HG03064 (cell line): ENCODE data around the gene SELENOV.
"Not testable (repeated sequence)": the region's sequence is repeated elsewhere in the genome, so short reads cannot be mapped to it uniquely, and the experiment has no call there.

Source experiments
- ATAC-seq: cut with Tn5 transposase; IDR thresholded peaks from one replicate; pipeline ENCODE4 v1.9.1; 2021; ENCODE audit warnings: low read depth; ENCODE audit not compliant: unreplicated experiment

The SELENOV gene, protein sequence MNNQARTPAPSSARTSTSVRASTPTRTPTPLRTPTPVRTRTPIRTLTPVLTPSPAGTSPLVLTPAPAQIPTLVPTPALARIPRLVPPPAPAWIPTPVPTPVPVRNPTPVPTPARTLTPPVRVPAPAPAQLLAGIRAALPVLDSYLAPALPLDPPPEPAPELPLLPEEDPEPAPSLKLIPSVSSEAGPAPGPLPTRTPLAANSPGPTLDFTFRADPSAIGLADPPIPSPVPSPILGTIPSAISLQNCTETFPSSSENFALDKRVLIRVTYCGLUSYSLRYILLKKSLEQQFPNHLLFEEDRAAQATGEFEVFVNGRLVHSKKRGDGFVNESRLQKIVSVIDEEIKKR

DNA sequence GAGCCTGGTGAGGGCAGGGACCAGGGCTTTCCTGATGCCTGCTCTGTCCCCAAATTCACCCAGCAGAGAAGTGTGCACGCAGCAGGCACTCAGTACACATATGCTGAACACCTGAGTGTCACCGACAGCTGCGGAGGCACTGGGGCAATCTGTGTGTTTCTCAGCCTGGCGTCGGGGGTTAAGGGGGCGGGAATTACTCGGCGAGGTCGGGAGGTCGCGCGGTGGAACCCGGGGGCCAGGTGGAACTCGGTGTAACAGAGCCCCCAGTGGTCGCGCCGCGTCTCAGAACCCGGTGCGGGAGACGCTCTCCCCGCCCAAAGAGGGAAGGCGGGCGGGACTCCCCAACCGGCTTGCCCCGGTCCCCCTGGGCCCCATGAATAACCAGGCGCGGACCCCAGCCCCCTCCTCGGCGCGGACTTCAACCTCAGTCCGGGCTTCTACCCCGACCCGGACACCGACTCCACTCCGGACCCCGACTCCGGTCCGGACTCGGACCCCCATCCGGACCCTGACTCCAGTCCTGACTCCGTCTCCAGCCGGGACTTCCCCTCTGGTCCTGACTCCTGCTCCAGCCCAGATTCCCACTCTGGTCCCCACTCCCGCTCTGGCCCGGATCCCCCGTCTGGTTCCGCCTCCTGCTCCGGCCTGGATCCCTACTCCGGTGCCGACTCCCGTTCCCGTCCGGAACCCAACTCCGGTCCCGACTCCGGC lies at the start of gene SELENOV:
Gene SELENOV (plus strand): TSS at position 300 of the 711 bp plus-strand sequence. CDS start 74 bp downstream, at position 374.
- no peak for ATAC-seq

DNA sequence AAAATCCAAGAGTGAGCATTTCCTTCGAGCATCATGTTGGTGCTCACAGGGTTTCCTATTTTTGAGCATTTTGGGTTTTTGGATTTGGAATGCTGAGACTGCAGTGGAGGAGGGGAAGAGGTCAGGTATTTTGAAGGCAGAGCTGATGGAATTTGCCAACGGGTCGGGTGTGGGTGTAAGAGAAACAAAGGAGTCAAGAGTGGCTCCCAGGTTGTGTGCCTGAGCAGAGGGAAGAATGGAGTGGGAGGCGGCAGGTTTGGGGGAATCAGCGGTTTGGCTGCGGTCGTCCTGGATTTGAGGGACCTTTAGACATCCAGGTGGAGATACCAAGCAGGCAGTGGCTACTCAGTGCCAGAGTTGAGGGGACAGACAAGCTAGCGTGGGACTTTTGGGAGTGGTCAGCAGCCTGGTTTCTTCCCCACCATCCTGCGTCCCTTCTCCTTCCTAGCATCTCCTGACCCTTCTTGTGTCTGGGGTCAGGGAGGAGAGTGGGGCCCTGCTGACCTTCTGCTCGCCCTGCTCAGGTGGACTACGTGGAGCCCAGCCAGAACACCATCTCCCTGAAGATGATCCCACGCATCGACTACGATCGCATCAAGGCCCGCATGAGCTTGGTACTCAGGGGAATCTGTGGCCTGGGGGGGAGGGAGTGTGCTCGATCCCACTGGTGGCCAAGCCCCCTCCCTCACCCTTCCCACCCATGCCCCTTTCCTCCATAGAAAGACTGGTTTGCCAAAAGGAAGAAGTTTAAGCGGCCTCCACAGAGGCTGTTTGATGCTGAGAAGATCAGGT lies 48.8 kb upstream of the SELENOV start:
- no peak for ATAC-seq

DNA sequence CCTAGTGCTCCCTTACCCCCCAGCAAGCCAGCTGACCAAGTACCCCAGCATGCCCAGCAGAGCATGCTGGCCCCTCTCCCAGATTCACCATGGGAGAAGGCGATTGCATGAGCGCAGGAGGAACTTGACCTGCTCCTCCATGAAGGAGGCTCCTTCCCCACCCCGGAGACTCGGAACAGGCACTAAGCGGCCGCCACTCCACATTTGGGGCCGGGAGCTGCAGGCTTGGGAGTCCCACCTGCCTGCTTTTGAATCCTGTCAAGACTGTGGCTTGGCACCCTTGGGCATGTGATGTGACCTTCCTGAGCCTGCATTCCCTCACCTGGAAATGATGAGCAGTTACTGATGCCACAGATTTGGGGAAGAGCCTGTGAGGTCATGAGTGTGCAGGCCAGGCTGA lies 47.0 kb upstream of the SELENOV start:
- no peak for ATAC-seq

DNA sequence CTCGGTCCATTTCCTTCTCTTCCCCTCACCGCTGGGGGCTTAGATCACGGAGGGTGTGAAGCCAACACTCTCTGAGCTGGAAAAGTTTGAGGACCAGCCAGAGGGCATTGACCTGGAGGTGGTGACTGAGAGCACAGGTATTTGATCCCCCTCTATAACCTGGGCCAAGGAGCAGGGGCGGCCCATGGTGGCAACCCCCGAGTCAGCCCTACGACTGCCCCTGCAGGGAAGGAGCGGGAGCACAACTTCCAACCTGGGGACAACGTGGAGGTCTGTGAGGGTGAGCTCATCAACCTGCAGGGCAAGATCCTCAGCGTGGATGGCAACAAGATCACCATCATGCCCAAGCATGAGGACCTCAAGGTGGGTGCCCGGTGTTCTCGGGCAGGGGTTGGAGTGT lies 45.9 kb upstream of the SELENOV start:
- no peak for ATAC-seq

DNA sequence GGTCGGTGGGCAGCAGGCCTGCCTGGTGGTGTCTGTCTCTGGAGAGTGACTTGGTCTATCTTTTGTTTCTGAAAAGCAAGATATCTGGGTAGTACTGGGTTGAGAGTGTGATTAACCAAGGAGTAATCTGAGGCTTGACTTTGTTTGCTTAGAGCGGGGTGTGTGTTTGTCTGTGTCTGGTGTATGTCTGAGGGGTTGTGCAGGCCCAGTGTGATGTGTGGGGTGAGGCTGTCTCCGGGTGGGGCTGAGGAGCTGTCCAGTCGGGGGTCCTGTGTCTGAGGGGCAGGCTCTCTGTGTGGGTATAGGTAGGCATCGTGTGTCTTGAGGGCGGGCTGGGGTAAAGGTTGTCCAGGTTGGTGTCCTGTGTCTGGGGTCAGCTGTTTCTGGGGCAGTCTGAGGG lies 45.4 kb upstream of the SELENOV start:
- no peak for ATAC-seq

DNA sequence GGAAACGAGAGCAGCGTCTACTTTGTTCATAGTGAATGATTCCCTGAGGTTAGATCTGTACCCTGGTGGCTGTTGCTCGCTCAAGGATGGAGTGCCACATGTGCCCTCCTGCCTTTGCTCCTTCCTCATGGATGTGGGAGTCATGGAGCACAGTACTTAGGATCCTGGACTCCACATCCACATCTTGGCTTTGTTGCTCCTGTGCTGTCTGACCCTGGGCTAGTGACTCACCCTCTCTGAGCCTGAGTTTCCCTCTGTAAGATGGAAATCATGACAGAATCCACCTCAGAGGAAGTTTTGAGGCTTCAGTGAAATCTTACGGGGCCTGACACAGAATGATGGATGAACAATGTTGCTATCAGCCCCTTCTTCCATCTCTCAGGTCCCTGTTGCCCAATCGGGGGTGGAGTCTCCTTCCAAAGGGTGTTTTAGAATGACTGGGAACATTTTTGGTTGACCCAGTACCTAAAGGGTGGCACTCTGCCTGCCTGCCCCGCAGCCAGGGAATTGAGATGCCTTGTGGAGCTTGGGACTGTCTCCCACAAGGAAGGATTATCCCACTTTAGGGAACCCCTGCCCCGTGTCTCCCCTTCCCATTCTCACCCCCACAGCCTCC lies 44.1 kb upstream of the SELENOV start:
- ATAC-seq = no peak

DNA sequence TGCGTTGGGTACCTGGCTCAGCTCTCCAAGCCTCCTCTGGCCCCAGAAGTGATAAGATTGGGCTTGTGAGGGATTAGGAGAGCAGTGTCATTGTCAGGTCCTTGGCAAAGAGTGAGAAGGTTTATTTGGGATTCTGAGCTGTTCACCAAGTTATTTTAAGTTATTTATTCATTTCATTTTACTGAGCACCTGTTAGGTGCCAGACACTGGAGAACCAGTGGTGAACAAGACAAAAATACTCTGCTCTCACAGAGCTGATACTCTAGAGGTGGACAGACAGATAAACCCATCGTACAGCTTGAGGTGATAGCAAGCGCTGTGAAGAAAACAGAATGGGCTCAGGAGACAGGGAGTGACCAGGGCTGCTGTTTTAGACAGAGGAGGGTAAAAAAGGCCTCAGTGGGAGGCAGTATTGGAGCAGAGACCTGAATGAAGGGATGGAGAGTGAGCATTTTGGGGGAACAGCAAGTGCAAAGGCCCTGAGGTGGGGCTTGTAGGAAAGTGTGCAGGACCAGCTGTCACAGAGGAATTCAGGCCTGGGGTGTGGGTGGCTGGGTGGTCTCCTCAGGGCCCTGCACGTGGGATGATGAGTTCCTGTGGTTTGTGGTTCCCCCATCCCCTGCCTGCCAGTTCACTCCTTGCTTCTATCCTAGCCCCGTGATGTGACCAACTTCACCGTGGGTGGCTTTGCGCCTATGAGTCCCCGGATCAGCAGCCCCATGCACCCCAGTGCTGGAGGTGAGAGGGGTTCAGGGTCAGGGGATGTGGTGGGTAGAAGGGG lies 43.0 kb upstream of the SELENOV start:
- ATAC-seq = no peak

DNA sequence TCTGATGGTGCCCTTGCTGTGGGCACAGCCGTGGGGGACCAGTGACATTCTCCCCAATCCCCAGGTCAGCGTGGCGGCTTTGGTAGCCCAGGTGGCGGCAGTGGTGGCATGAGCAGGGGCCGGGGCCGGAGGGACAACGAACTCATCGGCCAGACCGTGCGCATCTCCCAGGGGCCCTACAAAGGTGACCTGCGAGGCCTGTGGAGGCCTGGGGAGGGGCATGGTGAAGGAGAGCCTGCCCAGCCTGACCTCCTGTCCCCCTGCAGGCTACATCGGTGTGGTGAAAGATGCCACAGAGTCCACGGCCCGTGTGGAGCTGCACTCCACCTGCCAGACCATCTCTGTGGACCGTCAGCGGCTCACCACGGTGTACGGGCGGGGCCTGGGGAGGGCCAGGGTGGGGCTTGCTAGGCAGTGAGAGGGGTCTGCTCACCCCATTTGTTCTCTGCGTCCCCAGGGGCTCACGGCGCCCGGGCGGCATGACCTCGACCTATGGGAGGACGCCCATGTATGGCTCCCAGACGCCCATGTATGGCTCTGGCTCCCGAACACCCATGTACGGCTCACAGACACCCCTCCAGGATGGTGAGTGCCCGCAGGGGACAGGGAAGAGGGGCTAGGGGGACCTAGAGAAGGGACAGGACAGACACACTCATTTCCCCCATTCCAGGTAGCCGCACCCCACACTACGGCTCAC lies 42.0 kb upstream of the SELENOV start:
- ATAC-seq = no peak

DNA sequence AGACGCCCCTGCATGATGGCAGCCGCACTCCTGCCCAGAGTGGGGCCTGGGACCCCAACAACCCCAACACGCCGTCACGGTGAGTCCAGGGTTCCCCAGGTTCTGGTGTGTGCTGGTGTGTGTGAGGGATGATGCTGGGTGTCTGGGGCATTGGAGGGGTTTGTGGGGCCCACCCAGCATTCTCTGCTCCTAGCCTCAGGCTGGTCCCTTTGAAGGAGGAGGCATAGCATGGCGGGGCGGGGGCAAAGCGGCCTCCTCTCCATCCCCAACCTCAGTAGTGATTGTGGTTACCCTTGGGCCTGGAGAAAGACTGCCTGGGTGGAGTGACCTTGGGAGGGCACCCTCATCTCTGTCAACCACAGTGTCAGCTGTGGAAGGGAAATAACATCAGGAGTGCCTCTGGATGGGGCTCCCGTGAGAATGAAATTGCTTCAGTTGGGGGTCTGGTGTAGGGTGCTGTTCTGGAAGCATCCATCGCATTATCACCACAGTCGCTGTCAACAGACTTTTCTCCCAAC lies 41.4 kb upstream of the SELENOV start:
- no peak for ATAC-seq

DNA sequence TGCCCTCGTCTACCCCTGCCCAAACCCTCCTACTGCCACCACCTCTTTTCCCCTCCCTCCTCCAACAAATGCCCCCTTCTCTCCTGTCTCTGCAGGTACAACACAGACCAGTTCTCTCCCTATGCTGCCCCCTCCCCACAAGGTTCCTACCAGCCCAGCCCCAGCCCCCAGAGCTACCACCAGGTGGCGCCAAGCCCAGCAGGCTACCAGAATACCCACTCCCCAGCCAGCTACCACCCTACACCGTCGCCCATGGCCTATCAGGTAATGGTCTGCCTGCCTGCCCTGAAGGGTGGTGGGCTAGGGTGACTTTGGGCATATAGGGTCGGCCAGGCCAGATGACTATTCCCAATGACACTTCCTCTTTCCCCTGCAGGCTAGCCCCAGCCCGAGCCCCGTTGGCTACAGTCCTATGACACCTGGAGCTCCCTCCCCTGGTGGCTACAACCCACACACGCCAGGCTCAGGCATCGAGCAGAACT lies 40.8 kb upstream of the SELENOV start:
- no peak for ATAC-seq

DNA sequence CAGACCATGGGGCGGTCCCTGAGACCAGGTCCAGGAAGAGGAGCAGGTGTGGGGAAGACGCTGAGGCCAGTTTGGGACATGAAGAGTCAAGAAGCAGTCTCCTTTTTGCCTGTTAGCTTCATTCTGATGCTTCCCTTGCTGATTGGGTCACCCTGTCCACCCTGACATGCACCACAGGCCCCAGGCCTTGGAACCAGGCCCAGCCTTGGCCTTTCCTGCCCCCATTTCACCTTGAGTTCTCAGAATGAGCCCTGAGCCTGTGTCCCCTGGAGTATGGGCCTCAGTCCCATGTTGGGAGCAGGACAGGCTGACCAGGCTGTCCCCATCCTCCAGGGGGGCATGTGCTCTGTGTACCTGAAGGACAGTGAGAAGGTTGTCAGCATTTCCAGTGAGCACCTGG lies 39.2 kb upstream of the SELENOV start:
- no peak for ATAC-seq

DNA sequence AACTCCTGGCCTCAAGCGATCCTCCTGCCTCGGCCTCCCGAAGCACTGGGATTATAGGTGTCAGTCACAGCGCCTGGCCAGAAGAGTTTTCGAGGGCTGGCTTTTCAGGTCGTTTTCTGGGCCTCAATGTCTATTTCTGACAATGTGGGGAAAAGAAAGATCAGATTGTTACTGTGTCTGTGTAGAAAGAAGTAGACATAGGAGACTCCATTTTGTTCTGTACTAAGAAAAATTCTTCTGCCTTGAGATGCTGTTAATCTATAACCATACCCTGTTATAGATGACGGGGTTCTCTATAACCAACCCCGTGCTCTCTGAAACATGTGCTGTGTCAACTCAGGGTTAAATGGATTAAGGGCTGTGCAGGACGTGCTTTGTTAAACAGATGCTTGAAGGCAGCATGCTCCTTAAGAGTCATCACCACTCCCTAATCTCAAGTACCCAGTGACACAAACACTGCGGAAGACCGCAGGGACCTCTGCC lies 35.6 kb upstream of the SELENOV start:
- ATAC-seq = not testable (repeated sequence)

DNA sequence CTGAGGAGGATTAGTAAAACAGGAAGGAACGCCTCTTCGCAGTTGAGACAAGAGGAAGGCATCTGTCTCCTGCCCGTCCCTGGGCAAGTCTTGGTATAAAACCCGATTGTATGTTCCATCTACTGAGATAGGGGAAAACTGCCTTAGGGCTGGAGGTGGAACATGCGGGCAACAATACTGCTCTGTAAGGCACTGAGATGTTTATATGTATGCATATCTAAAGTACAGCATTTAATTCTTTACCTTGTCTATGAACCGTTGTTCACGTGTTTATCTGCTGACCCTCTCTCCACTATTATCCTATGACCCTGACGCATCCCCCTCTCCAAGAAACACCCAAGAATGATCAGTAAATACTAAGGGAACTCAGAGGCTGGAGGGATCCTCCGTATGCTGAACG lies 35.0 kb upstream of the SELENOV start:
- no peak for ATAC-seq

DNA sequence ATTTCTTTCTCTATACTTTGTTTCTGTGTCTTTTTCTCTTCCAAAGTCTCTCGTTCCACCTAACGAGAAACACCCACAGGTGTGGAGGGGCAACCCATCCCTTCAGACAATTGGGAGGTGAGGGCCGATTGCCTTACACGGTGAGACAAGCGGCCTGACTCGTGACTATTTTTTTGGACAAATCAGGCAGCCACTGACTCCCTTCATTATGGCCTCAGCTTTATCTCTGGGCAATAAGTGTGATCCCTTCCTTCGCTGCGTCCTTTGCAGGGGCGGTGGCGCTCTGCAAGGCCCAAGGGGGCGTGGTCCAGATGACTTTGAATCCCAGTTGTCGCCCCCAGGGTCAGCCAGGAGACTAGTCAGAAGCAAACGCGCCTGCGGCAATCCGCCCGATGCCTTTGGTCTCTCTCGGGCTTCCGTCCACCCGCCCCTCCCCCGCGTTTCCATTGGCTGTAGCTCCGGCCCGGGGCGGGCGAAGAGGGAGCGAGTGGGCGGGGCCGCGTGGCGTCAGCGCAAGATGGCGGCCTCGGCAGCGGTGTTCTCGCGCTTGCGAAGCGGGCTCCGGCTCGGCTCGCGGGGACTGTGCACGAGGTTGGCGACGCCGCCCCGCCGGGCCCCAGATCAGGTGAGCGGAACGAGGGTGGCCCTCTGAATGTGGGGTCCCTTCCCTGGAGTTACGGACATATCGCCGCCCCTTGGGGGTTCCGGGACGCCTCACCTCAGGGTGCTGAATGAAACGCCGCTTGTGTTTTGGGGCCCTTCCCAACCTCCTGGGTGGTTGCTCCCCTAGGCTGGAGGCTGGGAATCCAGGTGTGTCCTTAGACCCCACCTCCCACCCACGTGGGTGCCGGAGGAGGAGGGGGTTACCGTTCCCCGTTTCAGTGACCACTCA lies 34.4 kb upstream of the SELENOV start, which contains the start of gene TIMM50:
Gene TIMM50 (plus strand): TSS at position 502 of the 892 bp plus-strand sequence. CDS start 16 bp downstream, at position 518.
- peak; percentile 76 for ATAC-seq

DNA sequence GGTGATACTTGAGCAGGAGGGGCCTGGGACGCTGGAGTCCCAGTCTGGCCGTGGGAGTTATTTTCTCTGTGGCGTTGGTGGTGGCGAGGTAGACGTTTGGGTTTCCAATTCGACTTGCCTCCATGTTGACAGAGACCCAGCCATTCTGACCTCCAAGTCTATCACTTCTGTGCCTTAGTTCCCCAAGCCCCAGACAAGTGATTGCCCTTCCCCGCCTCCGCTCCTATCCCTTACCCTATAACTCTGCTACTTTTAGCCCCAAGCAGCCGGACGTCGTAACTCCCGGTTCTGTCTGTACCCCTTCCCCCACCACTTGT lies 33.8 kb upstream of the SELENOV start:
- ATAC-seq = no peak

DNA sequence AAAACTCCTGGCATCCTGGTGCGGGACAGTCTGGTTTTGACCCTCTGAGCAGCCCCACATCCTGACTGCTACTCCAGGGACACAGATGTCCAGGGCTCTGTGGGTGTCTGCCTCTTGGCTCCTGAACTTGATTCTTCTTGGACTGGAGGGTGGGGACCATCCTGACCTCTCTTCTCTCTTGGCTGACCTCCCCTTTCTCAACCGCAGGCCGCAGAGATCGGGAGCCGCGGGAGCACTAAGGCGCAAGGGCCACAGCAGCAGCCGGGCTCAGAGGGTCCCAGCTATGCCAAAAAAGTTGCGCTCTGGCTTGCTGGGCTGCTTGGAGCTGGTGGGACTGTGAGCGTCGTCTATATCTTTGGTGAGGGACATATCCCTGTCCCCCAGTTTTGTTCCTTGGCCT lies 33.3 kb upstream of the SELENOV start:
- ATAC-seq = no peak

DNA sequence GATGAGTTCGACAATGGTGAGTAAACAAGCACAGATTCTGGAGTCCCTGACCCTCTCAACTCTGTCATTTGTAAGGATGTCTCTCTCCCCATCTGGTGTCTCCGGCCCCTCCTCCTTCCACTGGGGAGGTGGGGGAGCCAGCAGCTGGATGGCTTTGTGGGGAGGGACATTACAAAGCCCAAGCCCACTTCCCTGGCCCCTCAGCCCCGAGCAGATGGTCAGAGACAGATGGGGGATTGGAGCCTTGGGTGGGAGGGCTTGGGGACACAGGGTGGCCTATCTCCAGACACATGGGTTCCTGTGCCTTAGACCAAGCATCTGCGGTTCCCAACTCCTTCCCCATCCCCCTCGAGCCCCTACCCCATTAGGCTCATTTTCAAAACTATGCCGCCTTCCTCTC lies 31.8 kb upstream of the SELENOV start:
- no peak for ATAC-seq

DNA sequence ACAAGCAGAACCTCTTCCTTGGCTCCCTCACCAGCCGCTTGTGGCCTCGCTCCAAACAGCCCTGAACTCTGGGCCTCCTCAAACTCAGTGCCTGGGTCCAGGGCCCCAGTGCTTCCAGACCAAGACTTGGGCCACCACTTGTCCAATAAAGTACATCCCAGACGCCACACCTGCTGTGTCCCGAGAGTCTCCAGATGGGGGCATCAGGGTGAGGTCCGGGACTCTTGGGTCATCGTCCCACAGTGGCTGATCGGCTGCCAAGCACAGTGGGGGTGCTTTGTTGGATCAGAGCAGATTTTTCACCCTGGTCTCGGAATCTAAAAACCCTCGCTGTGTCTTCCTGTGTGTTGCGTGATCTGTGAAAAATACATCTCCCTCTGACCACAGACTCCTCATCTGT lies 25.2 kb upstream of the SELENOV start:
- ATAC-seq = no peak
